NCI-H82 treated with DMSO at 0.1 percent for 48 hours (cell line): ENCODE results near the gene APBA2.
"Not testable (repeated sequence)": the region's sequence is repeated elsewhere in the genome, so short reads cannot be mapped to it uniquely, and the experiment has no call there.

ENCODE experiments used
- DNase-seq: peaks from one replicate; lab custom pipeline; 2025; ENCODE audit not compliant: unreplicated experiment; lab: John Stamatoyannopoulos, UW

Gene APBA2

GRCh38 chr15:29097971-29098370 lies 212.2 kb downstream of the APBA2 start:
- DNase-seq: no peak

- DNase-seq: no peak
These were observed 212.9 kb downstream of the APBA2 start for GRCh38 chr15:29098652-29099051.

GRCh38 chr15:29099131-29099880 lies 213.5 kb downstream of the APBA2 start:
- no peak for DNase-seq

GRCh38 chr15:29100486-29101000 lies 214.8 kb downstream of the APBA2 start:
- no peak for DNase-seq

- no peak for DNase-seq
These were observed 215.7 kb downstream of the APBA2 start for GRCh38 chr15:29101491-29101890.

- not testable (repeated sequence) for DNase-seq
These were observed 216.5 kb downstream of the APBA2 start for GRCh38 chr15:29102173-29102794.

GRCh38 chr15:29102911-29103823 lies 217.4 kb downstream of the APBA2 start:
- DNase-seq: no peak

- peak; percentile 11 for DNase-seq
These were observed 218.2 kb downstream of the APBA2 start for GRCh38 chr15:29103824-29104565.

GRCh38 chr15:29104566-29104880 lies 218.7 kb downstream of the APBA2 start:
- DNase-seq: no peak

GRCh38 chr15:29105151-29105854 lies 219.5 kb downstream of the APBA2 start:
- no peak for DNase-seq

- no peak for DNase-seq
These were observed 220.3 kb downstream of the APBA2 start for GRCh38 chr15:29106116-29106515.

- no peak for DNase-seq
These were observed 220.9 kb downstream of the APBA2 start for GRCh38 chr15:29106551-29107290.

- DNase-seq: no peak
These were observed 221.6 kb downstream of the APBA2 start for GRCh38 chr15:29107291-29107890.

GRCh38 chr15:29107971-29108645 lies 222.3 kb downstream of the APBA2 start:
- no peak for DNase-seq

- DNase-seq: no peak
These were observed 224.0 kb downstream of the APBA2 start for GRCh38 chr15:29109762-29110161.

GRCh38 chr15:29110176-29110575 lies 224.4 kb downstream of the APBA2 start:
- no peak for DNase-seq

GRCh38 chr15:29110733-29111132 lies 225.0 kb downstream of the APBA2 start:
- no peak for DNase-seq

- no peak for DNase-seq
These were observed 226.0 kb downstream of the APBA2 start for GRCh38 chr15:29111705-29112281.
